GM19099 (cell line): ENCODE measurements around the gene CLIC4.

ENCODE experiments used
- POLR2A ChIP-seq: IDR thresholded peaks from 3 replicates; pipeline ENCODE4 v1.6.1; 2011; ENCODE audit warnings: low read depth; ENCODE audit not compliant: insufficient read length; ENCODE audit errors: extremely low read depth

Gene CLIC4

GRCh38 chr1:24744911-24745710, at the start of gene CLIC4:
TSS of gene CLIC4 (plus strand) at chr1:24745447. CDS start at chr1:24745554, 107 bp downstream.
- peak; percentile 78 for TF ChIP-seq POLR2A

- no peak for TF ChIP-seq POLR2A
Observed at GRCh38 chr1:24696041-24696755, 49.0 kb upstream of the CLIC4 start.

GRCh38 chr1:24696756-24697330, 48.4 kb upstream of the CLIC4 start:
- no peak for TF ChIP-seq POLR2A

GRCh38 chr1:24699628-24700027, 45.6 kb upstream of the CLIC4 start:
- TF ChIP-seq POLR2A = no peak

- no peak for TF ChIP-seq POLR2A
Observed at GRCh38 chr1:24702511-24703293, 42.5 kb upstream of the CLIC4 start.

- no peak for TF ChIP-seq POLR2A
Observed at GRCh38 chr1:24704411-24705259, 40.6 kb upstream of the CLIC4 start.

GRCh38 chr1:24705260-24706073, 39.8 kb upstream of the CLIC4 start:
- no peak for TF ChIP-seq POLR2A

- no peak for TF ChIP-seq POLR2A
Observed at GRCh38 chr1:24707687-24708086, 37.6 kb upstream of the CLIC4 start.

GRCh38 chr1:24708938-24709337, 36.3 kb upstream of the CLIC4 start:
- TF ChIP-seq POLR2A = no peak

GRCh38 chr1:24709791-24710441, 35.3 kb upstream of the CLIC4 start:
- no peak for TF ChIP-seq POLR2A

GRCh38 chr1:24711329-24711728, 33.9 kb upstream of the CLIC4 start:
- TF ChIP-seq POLR2A = no peak

- TF ChIP-seq POLR2A = no peak
Observed at GRCh38 chr1:24713176-24713575, 32.1 kb upstream of the CLIC4 start.

GRCh38 chr1:24713736-24714135, 31.5 kb upstream of the CLIC4 start:
- TF ChIP-seq POLR2A = no peak
